GM21619 (cell line): ENCODE data around the gene S100P.

Source experiments
- ATAC-seq: cut with Tn5 transposase; IDR thresholded peaks from one replicate; pipeline ENCODE4 v1.9.1; 2021; ENCODE audit not compliant: unreplicated experiment

S100P gene

DNA sequence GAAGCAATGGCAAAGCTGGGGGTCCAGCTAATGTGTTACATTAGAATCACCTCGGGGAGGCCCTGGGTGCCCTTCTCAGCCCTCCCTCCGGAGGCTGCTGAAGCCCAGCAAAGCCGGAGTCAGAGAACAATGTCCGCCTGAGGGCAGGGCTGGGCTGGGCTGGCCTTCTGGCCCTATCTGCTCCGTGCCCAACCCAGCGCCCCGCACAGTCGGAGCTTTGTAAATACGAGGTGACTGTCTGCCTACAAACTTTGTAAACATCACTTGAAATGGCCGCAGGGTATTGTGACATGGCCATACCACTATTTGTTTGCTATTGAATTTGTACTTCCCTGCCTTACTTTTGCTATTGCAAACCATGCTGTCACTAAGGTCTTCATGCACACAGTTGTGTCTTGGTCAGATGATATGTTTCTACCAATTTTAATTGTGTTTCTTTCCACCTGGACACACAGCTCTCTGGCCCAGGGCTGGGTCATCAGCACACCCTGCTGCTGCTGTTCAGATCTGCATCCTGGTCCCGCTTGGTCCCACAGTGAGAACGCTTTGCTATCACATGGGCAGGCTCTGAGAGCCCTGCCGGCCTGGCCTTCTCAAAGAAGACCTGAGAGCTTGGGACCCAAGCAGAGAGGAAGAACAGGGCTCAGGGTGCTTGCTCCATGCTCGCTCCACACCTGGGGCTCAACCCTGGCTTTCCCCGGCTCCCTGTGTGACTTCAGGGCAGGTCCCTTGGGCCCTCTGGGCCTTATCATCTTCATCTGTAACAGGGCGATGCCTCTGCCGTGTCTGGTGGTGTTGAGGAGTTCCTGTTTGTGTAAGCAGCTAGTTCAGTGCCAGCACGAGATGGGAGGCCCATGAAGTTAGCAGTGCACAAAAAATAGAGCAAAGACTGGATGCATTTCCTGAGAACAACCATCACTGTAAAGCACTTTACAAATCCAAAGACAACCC, 2.3 kb downstream of the S100P start:
- ATAC-seq, result no peak

DNA sequence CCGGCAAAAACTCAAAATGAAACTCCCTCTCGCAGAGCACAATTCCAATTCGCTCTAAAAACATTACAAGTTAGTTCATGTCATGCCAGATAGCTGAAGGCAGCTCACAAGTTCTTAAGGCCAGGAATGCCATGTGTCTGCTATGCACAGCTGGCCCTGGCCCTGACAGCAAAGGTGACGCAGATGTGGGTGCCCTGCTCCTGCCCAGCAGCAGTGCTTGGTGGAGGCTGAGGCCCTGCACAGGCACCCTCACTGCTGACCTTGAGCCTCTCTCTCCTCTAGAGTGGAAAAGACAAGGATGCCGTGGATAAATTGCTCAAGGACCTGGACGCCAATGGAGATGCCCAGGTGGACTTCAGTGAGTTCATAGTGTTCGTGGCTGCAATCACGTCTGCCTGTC, 2.9 kb downstream of the S100P start:
- ATAC-seq, result no peak

DNA sequence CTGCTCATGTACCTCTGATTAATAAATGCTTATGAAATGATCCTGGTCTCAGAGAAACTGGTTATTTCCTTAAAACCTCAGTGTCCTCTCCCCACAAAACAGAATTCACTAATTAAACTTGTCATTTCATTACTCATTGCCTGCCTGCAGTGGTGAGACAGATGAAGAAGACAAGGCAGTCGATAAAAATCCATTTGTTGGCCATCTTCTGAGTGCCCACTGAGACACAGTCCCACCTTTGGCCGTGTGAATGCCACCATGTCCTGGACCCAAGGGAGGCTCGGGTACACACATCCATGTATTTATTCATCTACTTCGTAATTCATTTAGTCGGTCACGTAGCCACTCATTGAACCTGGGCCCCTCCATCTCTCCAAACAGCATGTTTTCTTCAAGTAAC, 3.5 kb downstream of the S100P start:
- no peak for ATAC-seq

DNA sequence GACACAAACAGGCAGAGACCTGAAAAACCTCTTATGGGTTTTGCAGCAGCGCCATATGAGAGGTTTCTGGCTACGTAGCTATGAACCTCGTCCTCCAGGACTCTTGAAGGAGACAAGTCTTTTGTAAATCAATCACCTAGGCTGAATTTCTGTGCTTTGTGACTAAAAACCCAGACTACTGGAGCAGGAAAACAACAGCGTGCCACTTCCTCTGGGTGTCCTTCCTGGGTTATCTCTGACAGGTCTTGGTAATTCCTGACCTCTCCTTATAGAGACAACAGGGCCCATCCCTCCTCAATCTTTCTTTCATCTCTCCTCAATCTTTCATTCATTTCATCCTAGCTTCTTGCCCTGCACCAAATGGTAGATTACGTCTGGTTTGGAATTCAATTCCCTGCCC, 5.7 kb downstream of the S100P start:
- ATAC-seq, result no peak

DNA sequence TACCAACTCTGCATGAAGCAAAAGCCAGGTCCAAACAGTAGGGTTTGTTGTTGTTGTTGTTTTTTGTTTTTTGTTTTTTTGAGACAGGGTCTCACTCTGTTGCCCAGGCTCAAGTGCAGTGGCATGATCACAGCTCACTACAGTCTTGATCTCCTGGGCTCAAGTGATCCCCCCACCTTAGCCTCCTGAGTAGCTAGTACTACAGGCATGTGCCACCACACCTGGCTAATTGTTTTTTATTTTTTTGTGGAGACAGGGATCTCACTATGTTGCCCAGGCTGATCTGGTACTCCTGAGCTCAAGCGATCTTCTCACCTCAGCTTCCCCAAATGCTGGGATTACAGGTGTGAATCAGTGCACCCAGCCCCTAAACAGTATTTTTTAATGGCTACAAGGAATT, 6.2 kb downstream of the S100P start:
- ATAC-seq, result no peak

DNA sequence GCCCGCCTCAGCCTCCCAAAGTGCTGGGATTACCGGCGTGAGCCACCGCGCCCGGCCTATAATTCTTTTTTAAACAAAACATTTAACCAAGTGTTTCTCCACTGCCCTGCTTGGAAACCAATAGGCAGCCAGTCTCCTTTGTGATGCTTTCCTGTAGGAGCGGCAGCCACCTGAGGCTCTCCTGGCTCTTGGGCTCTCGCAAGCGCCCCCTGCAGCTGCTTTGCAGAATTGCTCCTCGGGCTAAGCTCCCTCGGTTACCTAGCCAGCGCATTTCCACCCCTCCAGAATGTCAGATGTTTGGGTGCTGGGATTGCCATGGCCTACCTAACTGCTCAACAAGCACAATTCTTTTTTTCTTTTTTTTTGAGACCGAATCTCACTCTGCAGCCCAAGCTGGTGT, 7.7 kb downstream of the S100P start:
- ATAC-seq, result no peak

DNA sequence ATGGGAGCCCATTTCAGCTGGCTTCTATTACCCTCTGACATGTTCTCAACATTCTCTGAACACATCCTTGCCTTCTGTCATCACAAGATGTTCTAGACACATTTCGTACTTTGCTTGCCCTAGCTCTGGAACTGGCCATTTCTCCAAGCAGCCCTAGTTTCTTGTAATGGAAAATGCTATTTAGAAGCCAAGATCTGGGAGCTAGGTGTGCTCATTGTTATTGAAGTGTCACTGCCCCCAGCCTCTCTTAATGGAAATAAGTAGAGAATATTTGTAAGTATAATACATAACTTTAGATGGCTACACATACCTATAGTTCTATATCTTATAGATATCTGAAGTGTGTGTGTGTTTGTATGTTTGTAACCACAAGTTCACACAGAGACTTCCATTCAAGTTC, 9.1 kb downstream of the S100P start:
- ATAC-seq, result no peak

DNA sequence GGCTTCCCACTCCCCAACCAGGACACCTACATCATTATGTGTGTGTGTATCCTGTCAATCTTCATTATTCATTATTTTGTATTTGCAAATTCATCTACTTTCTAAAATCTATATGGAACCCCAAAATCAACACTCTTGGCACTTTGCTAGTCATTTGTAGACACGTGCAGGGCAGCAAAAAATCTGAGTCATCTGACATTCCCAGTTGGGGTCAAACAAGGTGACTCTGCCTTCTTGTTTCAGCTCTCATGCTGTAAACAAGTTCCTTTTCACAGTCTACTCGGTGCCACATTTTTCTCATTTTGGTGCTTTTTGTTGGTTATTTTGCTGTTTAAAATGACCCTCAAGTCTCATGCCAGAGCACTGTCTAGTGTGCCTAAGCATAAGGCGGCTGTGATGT, 10.1 kb downstream of the S100P start:
- no peak for ATAC-seq

DNA sequence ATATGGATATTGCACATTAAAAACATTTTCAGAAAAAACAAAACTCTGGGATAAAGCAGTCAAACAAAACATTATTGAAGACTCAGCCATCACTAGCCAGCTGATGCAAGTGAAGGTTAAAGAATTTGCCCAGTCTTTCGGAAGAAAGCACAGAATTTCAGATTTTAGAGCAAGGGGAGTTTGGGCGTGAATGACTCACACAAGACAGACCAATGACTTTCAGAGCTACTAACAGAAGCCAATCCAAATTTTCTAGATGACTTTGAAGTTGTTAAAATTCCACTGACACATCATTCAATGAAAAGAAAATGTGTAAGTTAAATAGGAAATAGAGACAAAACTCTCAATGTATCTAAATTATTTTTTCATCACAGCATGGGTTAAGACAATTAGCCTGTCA, 12.0 kb downstream of the S100P start:
- no peak for ATAC-seq

DNA sequence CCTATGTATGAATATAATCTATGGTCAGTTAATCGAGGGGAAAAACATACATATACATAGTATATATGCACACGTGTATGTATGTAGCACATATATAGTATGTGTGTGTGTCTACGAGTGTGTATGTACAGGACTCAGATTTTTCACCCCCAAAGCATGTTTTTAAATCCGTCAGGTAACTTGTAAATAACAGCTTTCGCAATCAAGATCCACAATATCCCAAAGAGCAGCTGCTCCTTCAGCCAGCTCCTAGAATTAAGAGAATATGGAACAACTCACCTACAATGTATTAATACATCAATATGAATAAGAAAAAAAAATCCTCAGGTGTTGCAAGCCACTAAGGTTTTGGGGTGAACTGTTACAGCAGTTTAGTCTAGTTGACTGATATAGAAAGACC, 12.5 kb downstream of the S100P start:
- no peak for ATAC-seq

DNA sequence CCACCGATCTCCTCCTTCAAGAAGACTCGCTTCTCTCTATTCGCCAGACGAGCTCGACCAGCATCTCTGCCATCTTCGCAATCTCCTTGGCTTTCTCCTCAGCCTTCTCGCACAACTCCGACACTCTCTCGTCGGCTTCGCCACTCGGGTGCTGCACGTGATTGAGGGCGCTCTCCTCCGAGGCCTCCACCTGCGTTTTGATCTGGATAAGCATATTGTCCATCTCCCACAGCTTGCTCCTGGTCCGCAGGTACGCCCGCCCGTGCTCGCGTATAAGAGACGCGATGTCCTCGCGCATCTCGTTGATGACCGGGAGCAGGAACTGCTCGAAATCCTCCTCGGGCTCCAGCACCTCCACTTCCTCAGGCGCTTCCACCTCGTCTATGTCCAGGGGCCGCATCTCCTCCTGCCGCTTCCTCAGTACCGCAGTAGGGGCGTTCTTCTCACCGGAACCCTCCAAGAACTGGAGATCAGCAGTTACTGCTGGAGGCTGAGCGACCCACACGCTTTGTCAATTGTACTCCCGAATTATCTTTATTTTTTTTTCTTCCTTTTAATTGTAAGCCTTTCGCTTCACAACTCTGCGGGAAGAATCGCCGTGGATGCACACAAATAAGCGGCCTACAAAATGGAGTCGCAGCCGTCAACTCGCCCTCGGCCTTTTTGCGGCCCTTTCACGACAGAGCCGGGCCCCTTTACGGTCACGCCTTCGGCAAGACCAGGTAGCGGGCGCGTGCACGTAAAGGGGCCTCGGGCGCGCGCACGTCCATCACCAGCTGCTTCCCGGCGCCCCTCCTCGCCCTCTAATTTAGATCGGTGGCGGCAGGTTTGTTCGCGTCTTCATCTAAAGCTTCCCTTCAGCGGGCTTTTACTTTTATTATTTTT, 15.8 kb downstream of the S100P start, which contains the start of gene MRFAP1L1:
Gene MRFAP1L1, minus strand, starts transcription at position 636 of the 885 bp plus-strand sequence. Its CDS starts 236 bp downstream, at position 400.
- ATAC-seq, result peak; percentile 59

DNA sequence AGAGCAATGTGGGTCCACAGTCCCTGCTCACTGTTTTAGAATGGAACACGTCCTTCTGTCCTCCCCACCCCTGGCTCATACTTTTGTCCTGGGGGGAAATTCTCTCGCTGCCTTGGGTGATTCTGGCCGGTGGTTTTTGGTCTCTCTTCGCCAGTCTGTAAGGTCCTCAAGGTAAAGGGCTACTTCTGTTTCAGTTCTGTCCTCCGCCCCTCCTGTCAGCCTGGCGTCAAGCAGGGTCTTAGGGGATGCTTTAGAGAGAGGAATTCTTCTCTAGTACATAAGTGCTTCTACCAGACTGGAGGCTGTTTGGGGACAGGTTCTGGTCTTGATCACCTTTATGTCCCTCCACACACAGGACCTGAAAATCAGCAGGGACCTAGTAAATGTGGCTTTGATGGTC, 16.6 kb downstream of the S100P start:
- no peak for ATAC-seq

DNA sequence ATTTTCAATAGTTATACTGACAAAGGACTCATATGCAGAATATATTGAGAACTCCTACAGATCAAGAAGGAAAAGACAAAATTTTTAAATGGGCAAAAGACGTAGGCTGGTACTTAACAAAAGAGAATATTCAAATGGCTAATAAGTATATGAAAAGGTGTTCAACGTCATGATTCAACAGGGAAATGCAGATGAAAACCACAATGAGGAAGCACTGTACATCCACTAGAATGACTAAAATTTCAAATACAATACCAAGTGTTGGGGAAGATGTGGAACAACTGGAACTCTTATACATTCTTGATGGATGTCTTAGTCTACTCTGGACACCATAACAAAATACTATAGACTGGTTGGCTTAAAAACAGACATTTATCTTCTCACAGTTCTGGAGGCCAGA, 17.3 kb downstream of the S100P start:
- ATAC-seq, result no peak

DNA sequence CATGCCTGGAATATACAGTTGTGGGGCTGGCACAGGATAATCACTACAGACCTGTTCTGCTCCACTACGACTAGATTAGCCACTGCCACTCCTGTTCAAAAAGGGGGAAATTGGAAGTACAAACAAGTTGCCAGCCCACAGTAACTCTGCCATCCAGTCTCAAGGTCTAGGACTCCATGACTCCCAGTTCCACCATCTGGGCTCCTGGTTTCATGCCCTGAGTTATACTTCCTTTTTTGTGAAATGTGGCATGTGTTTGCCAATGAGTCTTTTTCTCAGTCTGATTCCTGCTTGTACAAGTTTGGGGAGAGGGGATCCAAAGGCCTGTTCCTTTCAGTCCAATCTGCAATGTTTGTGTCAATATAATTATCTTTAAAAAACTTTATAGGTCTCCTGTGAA, 21.3 kb downstream of the S100P start:
- no peak for ATAC-seq

DNA sequence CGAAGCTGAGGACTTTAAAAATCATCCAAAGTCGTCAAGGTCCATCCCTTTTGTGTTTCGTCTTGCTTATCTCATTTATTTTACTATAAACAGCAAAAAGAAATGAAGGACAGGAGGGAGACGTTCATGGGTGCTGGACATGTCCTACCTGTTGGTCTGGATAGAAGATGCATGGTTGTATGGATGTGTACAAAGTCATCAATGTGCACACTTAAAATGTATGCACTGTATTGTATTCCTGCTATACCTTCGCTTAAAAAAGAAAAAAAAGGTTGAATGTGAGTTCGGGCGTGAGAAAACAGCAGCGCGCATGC, 22.0 kb downstream of the S100P start:
- no peak for ATAC-seq

DNA sequence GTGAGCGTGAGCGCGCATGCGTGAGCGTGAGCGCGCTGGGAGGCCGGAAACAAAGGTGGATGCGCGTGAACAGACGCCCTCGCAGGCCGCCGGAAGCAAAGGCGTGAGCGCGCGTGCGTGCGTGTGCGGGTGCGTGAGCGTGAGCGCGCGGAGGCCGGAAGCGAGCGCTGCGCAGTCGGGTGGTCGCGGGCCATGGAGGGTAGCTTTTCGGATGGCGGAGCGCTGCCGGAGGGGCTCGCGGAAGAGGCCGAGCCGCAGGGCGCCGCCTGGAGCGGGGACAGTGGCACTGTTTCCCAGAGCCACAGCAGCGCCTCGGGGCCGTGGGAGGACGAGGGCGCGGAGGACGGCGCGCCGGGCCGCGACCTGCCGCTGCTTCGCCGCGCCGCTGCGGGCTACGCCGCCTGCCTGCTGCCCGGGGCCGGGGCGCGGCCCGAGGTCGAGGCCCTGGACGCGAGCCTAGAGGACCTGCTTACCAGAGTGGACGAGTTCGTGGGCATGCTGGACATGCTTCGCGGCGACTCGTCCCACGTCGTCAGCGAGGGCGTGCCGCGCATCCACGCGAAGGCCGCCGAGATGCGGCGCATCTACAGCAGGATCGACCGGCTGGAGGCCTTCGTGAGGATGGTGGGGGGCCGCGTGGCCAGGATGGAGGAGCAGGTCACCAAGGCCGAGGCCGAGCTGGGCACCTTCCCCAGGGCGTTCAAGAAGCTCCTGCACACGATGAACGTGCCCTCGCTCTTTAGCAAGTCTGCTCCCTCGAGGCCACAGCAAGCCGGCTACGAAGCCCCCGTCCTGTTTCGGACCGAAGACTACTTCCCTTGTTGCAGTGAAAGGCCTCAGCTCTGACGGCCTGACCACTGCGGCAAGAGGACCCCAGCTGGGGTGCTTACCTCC, 22.6 kb downstream of the S100P start, which contains the start of gene BLOC1S4:
Gene BLOC1S4, plus strand, starts transcription at position 157 of the 894 bp plus-strand sequence. Its CDS starts 36 bp downstream, at position 193.
- ATAC-seq, result peak; percentile 72

DNA sequence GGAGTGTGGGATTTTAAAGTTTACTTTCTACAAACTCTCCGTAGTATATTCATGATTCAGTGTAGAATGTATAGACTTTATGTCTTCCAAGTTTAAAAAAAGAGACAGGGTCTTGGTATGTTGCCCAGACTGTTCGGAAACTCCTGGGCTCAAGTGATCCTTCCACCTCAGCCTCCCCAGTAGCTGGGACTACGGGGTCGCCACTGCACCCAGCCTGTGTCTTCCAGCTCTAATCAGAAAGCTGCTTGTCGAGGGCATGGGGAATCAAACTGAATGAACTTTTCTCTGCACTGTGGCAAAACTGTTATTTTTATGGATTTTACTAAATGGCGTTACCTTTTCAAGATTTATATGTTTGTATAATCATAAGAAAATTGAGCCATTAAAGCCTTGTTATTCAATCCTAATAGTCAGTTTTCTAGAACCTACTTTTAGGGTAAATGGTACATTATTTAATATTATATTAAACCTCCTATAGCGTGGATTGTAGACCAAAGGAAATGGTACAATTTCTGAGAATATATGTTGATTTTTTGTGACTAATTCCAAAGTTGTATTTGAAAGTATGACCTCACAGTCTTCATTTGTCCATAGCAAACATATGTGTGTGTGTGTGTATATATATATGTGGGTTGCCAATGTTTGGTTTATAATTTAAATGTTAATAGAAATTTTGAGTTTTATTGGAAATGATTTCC, 23.4 kb downstream of the S100P start:
- no peak for ATAC-seq

DNA sequence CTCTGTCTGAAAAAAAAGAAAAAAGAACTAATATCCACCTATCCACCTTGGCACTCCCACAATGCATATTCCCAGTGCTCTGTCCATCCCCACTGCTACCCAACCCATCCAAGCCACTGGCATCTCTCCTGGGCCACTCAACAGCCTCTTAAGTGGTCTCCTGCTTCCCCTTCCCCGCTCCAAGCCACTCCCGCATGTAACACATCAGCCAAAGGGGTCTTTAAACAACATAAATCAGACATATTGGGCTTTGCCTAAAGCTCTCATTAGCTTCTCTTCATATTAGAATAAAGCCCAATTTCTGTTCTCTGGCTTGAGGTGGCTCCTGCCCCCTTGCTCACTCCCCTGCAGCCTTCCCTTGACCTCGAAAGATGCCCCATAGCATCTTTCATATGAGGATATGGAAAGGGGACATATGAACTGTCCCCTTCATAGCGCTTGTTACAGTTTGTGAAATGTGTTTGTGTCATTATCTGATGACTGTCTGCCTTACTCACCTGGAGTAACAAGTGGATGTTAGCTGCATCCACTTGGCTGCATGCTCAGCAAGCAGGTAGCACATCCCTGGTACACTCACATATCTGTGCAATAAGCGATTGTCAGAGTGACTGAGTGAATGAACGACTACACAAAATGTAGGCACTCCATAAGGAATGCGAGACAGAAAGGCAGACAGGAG, 25.4 kb downstream of the S100P start:
- ATAC-seq, result no peak

DNA sequence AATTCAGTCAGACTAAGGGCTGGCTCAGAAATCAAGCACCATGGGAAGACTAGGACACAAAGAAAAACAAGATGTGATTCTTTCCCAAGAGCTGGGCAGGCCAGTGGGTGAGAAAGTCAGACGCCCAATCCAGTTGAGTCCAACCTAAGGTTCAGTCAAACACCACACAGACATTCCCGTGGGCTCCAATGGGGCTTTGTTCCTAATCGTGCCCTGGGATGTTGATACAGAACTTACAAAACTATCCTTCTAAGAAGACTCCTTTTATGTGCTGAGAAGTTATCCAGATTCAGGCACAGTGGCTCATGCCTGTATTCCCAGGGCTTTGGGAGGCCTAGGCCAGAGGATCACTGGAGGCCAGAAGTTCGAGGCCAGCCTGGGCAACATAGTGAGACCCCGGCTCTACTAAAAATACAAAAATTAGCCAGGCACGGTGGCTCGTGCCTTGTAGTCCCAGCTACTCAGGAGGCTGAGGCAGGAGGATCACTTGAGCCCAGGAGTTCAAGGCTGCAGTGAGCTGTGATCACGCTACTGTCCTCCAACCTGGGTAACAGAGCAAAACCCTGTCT, 26.0 kb downstream of the S100P start:
- ATAC-seq, result no peak
